Measurements from ENCODE around the gene ZNF524.

GRCh38 chr19:55651236-55651635 is 51.1 kb downstream of the ZNF524 start:
- TF ChIP-seq PKNOX1 (IDR thresholded peaks at IDR 0.05) (no peak), FOXM1 (IDR thresholded peaks at IDR 0.05; ENCODE audit: borderline replicate concordance) (no peak)

Measured in HEK293T (cell line).